ENCODE measurements around the gene BNIP5. TPM values are rescaled to one million over a fixed set of nuclear protein-coding genes. Genes with fewer than 3 reads are reported as not detected.

Gene BNIP5
- total and polyA plus RNA-seq, 5 donors from 2014 or later: not detected

DNA sequence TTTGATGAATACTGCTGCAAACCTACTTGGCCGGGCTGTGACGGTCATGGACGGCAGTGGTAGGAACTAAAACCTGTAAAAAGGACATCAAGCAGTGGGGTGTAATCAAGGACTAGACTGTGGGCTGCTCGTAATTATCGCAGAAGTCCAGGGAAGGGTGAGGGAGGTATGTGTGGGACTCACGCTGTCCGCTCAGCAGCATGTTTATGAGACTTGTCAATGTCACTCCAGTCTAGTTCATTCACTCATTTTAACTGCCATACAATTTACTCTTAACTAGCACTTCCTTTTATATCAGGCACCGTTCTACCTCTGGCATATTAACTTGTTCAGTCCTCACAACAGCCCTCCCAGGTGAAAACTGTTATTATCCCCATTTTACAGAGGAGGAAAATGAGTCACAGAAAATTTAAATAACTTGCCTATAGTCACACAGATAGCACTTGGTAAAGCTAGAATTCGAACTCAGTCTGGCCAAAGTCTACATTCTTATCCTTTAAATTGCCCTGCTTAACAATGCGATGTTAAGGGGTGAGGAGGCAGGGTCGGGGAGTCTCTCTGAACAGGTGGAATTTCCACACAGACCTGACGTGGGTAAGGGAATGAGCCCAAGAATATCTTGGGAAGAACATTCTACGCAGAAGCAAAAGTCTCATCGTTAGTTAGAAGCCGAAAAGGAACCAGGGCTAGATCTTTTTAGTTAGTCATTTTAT lies 62.7 kb downstream of the BNIP5 start:
- Mint-ChIP-seq H3K4me1 (no peaks in the 10 kb centered on the region), H3K27me3 (peaks cover 29% of the 10 kb centered on the region), H3K27ac (no peak overlapping the region), H3K36me3 (no peaks in the 10 kb centered on the region), H3K9me3 (peaks cover 0 to 3% (median 0%) of the 10 kb centered on the region in 7 donors), H3K4me3 (no peak overlapping the region)
- DNase-seq (no peak), ATAC-seq (ENCODE audit: low read depth in 2 of 2) (no peak)
- no peaks in the 10 kb centered on the region for H3K9me3 ChIP-seq (ENCODE audit: control insufficient read depth in 2 of 2, low read length in 2 of 2)
- H3K36me3 ChIP-seq (ENCODE audit: control insufficient read depth, insufficient read depth, low read length): no peaks in the 10 kb centered on the region
- no peak overlapping the region for H3K27ac ChIP-seq (ENCODE audit: insufficient read depth, low read length, poor library complexity, severe bottlenecking)
- H3K4me3 ChIP-seq (ENCODE audit: low read depth, low read length): no peak overlapping the region
- no peaks in the 10 kb centered on the region for H3K4me1 ChIP-seq (ENCODE audit: control insufficient read depth, insufficient read depth, low read length, poor library complexity, severe bottlenecking)
- H3K27me3 ChIP-seq (ENCODE audit: control insufficient read depth, insufficient read depth, low read length): peaks cover 8% of the 10 kb centered on the region

GRCh38 chr6:36273067-36273466 lies 63.6 kb downstream of the BNIP5 start:
- Mint-ChIP-seq H3K9me3 (peaks cover 0 to 3% (median 0%) of the 10 kb centered on the region in 7 donors), H3K4me3 (no peak overlapping the region), H3K27me3 (peaks cover 21% of the 10 kb centered on the region), H3K36me3 (no peaks in the 10 kb centered on the region), H3K4me1 (no peaks in the 10 kb centered on the region), H3K27ac (no peak overlapping the region)
- H3K27ac ChIP-seq (ENCODE audit: insufficient read depth, low read length, poor library complexity, severe bottlenecking): no peak overlapping the region
- H3K9me3 ChIP-seq (ENCODE audit: control insufficient read depth in 2 of 2, low read length in 2 of 2): no peaks in the 10 kb centered on the region
- no peak for ATAC-seq (ENCODE audit: low read depth in 2 of 2)
- no peaks in the 10 kb centered on the region for H3K36me3 ChIP-seq (ENCODE audit: control insufficient read depth, insufficient read depth, low read length)
- no peak overlapping the region for H3K4me3 ChIP-seq (ENCODE audit: low read depth, low read length)
- no peaks in the 10 kb centered on the region for H3K4me1 ChIP-seq (ENCODE audit: control insufficient read depth, insufficient read depth, low read length, poor library complexity, severe bottlenecking)
- peaks cover 8% of the 10 kb centered on the region for H3K27me3 ChIP-seq (ENCODE audit: control insufficient read depth, insufficient read depth, low read length)
- DNase-seq: no peak

GRCh38 chr6:36272234-36272633 lies 64.5 kb downstream of the BNIP5 start:
- ATAC-seq (ENCODE audit: low read depth in 2 of 2) (no peak), DNase-seq (no peak)
- Mint-ChIP-seq H3K9me3 (peaks cover 0 to 4% (median 0%) of the 10 kb centered on the region in 7 donors), H3K4me3 (no peak overlapping the region), H3K4me1 (no peaks in the 10 kb centered on the region), H3K27me3 (peaks cover 17% of the 10 kb centered on the region), H3K36me3 (no peaks in the 10 kb centered on the region), H3K27ac (peak overlapping the region in 1 of 3 donors; percentile 13)
- Histone ChIP-seq H3K36me3 (ENCODE audit: control insufficient read depth, insufficient read depth, low read length) (no peaks in the 10 kb centered on the region), H3K4me1 (ENCODE audit: control insufficient read depth, insufficient read depth, low read length, poor library complexity, severe bottlenecking) (no peaks in the 10 kb centered on the region), H3K27me3 (ENCODE audit: control insufficient read depth, insufficient read depth, low read length) (peaks cover 6% of the 10 kb centered on the region), H3K27ac (ENCODE audit: insufficient read depth, low read length, poor library complexity, severe bottlenecking) (no peak overlapping the region), H3K9me3 (ENCODE audit: control insufficient read depth in 2 of 2, low read length in 2 of 2) (no peaks in the 10 kb centered on the region), H3K4me3 (ENCODE audit: low read depth, low read length) (no peak overlapping the region)

- Histone ChIP-seq H3K27me3 (ENCODE audit: control insufficient read depth, insufficient read depth, low read length) (peaks cover 2% of the 10 kb centered on the region), H3K9me3 (ENCODE audit: control insufficient read depth in 2 of 2, low read length in 2 of 2) (peaks cover 8% of the 10 kb centered on the region in 2 experiments), H3K27ac (ENCODE audit: insufficient read depth, low read length, poor library complexity, severe bottlenecking) (no peak within 1 kb of the TSS), H3K4me3 (ENCODE audit: low read depth, low read length) (no peak within 1 kb of the TSS), H3K4me1 (ENCODE audit: control insufficient read depth, insufficient read depth, low read length, poor library complexity, severe bottlenecking) (no peaks in the 10 kb centered on the region), H3K36me3 (ENCODE audit: control insufficient read depth, insufficient read depth, low read length) (no peaks in the 10 kb centered on the region)
- Mint-ChIP-seq H3K4me1 (no peaks in the 10 kb centered on the region), H3K27me3 (peaks cover 11% of the 10 kb centered on the region), H3K9me3 (peaks cover 0 to 6% (median 4%) of the 10 kb centered on the region in 7 donors), H3K36me3 (no peaks in the 10 kb centered on the region), H3K4me3 (no peak within 1 kb of the TSS), H3K27ac (no peak within 1 kb of the TSS)
- ATAC-seq (ENCODE audit: low read depth in 2 of 2) (no peak), DNase-seq (no peak)
Observed at GRCh38 chr6:36269834-36270705, 66.6 kb downstream of the BNIP5 start, which contains the start of gene PNPLA1. TSS of gene PNPLA1 (plus strand) at chr6:36270060. CDS start at chr6:36270460, 400 bp downstream.

GRCh38 chr6:36268478-36269275 lies 68.0 kb downstream of the BNIP5 start:
- H3K36me3 Mint-ChIP-seq: no peaks in the 10 kb centered on the region
- Histone ChIP-seq H3K4me3 (ENCODE audit: low read depth, low read length) (no peak overlapping the region), H3K4me1 (ENCODE audit: control insufficient read depth, insufficient read depth, low read length, poor library complexity, severe bottlenecking) (no peaks in the 10 kb centered on the region), H3K36me3 (ENCODE audit: control insufficient read depth, insufficient read depth, low read length) (no peaks in the 10 kb centered on the region), H3K9me3 (ENCODE audit: control insufficient read depth in 2 of 2, low read length in 2 of 2) (peaks cover 8% of the 10 kb centered on the region in 2 experiments), H3K27me3 (ENCODE audit: control insufficient read depth, insufficient read depth, low read length) (no peaks in the 10 kb centered on the region), H3K27ac (ENCODE audit: insufficient read depth, low read length, poor library complexity, severe bottlenecking) (no peak overlapping the region)
- no peak overlapping the region for H3K27ac Mint-ChIP-seq
- no peak overlapping the region for H3K4me3 Mint-ChIP-seq
- DNase-seq (no peak), ATAC-seq (ENCODE audit: low read depth in 2 of 2) (no peak)
- H3K4me1 Mint-ChIP-seq: no peaks in the 10 kb centered on the region
- H3K9me3 Mint-ChIP-seq: peaks cover 0 to 6% (median 3%) of the 10 kb centered on the region in 7 donors
- peaks cover 16% of the 10 kb centered on the region for H3K27me3 Mint-ChIP-seq

GRCh38 chr6:36267731-36268477 lies 68.8 kb downstream of the BNIP5 start:
- H3K27ac Mint-ChIP-seq: no peak overlapping the region
- H3K9me3 Mint-ChIP-seq: peaks cover 0 to 6% (median 3%) of the 10 kb centered on the region in 7 donors

More at GRCh38 chr6:36267731-36268477, 68.8 kb downstream of the BNIP5 start:
- no peak overlapping the region for H3K4me3 ChIP-seq (ENCODE audit: low read depth, low read length)
- peaks cover 8% of the 10 kb centered on the region in 2 experiments for H3K9me3 ChIP-seq (ENCODE audit: control insufficient read depth in 2 of 2, low read length in 2 of 2)
- H3K4me1 ChIP-seq (ENCODE audit: control insufficient read depth, insufficient read depth, low read length, poor library complexity, severe bottlenecking): no peaks in the 10 kb centered on the region
- ATAC-seq (ENCODE audit: low read depth in 2 of 2): no peak
- peaks cover 16% of the 10 kb centered on the region for H3K27me3 Mint-ChIP-seq
- no peaks in the 10 kb centered on the region for H3K27me3 ChIP-seq (ENCODE audit: control insufficient read depth, insufficient read depth, low read length)
- H3K4me3 Mint-ChIP-seq: no peak overlapping the region
- H3K27ac ChIP-seq (ENCODE audit: insufficient read depth, low read length, poor library complexity, severe bottlenecking): no peak overlapping the region
- no peaks in the 10 kb centered on the region for H3K4me1 Mint-ChIP-seq
- H3K36me3 Mint-ChIP-seq: no peaks in the 10 kb centered on the region
- no peaks in the 10 kb centered on the region for H3K36me3 ChIP-seq (ENCODE audit: control insufficient read depth, insufficient read depth, low read length)
- DNase-seq: no peak
